ENCODE measurements around the gene CYP21A2.
"Not testable (repeated sequence)": the region's sequence is repeated elsewhere in the genome, so short reads cannot be mapped to it uniquely, and the experiment has no call there.

CYP21A2 gene

GRCh38 chr6:32037598-32038524, at the start of gene CYP21A2:
CYP21A2 (plus strand) TSS chr6:32038415; CDS start chr6:32038423, 8 bp downstream.
- peak; percentile 17 for DNase-seq

DNA sequence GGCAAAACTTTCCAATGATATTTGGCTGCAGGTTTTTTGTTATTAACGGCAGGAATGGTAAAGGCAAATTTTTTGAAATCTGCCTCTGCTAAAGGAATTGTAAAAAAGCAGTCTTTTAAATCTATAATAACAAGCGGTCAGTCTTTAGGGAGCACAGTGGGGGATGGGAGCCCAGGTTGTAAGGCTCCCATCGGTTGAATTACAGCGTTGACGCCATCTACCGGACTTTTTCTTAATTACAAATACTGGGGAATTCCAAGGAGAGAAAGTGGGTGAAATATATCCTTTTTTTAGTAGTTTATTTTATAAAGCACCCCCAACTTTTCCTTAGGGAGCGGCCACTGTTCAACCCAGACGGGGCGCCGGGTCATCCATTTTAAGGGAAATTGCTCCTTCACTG, 48.9 kb upstream of the CYP21A2 start:
- not testable (repeated sequence) for DNase-seq

DNA sequence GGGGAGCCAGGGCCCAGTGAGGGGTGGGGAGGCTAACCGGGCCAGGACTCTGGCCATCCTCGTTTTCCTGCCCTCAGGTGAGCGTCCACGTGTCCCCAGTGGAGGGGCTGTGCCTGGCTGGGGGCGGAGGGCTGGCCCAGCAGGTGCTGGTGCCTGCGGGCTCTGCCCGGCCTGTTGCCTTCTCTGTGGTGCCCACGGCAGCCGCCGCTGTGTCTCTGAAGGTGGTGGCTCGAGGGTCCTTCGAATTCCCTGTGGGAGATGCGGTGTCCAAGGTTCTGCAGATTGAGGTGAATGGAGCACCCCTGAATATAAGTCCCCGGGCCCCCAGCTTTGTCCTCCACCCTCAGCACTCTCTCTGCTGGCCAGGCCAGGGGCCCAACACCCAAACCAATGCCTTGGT, 43.8 kb upstream of the CYP21A2 start:
- DNase-seq = not testable (repeated sequence)

GRCh38 chr6:31996385-31996784, 41.8 kb upstream of the CYP21A2 start:
- not testable (repeated sequence) for DNase-seq

DNA sequence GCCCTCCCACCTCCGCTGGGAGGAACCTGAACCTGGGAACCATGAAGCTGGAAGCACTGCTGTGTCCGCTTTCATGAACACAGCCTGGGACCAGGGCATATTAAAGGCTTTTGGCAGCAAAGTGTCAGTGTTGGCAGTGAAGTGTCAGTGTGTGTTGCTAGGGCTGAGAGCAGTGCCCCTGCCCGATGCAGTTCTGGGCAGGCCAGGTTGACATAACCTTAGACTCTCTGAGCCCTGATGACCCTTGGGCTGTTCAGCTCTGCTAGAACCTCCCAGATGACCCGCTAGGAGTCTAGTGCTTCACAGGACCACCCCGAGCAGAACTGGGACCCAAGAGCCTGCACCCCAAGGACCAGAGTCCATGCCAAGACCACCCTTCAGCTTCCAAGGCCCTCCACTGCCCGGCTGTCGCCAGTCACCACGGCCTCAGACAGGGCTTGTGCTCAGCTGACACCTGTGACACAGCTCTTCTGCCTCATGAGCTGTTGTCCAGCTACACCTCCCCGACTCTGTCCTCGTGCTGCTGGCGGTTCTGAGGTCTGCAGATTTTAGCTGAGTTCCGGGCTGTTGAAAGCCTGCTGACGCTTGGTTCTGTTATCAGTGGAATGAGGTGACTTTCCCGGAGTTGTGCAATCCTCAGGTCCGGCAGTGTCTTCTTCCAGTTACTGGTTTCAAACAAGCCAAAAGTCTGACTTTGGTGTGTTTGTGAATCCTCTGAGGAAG, 35.5 kb upstream of the CYP21A2 start:
- DNase-seq = not testable (repeated sequence)

DNA sequence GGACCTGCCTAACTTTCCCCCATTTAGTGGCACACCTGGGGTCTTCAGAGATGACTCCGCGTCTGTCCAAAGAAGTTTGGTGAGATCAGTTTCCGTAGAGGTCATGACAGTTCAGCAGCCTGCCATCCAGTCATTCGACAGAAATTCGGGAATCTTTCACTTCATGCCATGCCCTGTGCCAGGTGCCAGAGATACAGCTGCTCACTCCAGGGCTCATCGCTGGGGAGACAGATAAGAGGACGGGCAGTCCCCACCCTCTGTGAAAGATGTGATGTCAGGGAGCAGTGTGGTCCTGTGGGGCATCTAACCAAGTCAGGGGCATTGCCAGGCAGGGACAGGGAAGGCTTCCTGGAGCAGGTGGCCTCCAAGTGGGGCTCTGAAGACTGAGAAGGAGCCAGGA, 34.9 kb upstream of the CYP21A2 start:
- not testable (repeated sequence) for DNase-seq

GRCh38 chr6:32004393-32004792, 33.8 kb upstream of the CYP21A2 start:
- not testable (repeated sequence) for DNase-seq

DNA sequence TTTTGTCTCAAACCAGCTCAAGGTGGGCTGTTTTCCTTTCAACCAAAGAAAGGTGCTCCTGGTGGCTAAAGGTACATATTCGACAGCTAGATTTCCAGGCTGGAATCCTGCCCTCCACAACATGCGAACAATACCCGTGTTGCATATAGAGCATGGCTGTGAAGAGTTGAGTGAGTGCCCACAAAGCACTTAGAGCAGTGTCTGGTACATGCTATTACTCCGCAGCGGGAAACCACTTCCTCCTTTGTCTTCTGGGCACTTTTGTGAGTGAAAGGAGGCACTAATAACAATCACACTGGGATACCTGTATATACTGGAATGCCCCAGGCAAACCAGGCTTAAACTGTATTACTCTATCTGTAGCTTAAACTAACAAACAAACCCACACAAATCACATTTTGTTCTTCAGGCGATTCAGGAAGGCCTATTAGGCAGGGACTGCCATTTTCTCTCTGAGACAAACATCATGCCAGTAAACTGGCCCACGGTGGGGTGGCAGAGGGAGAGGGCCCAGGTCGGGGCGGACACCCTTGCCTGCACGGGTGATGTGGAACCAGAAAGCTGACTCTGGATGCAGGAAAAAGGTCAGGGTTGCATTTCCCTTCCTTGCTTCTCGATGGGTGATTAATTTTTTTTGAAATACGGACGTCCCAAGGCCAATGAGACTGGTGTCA, 33.2 kb upstream of the CYP21A2 start:
- DNase-seq = not testable (repeated sequence)

GRCh38 chr6:32005538-32005880, 32.7 kb upstream of the CYP21A2 start:
- not testable (repeated sequence) for DNase-seq

- DNase-seq = not testable (repeated sequence)
These were observed 32.2 kb upstream of the CYP21A2 start for GRCh38 chr6:32005991-32006529.

GRCh38 chr6:32007086-32007485, 31.1 kb upstream of the CYP21A2 start:
- not testable (repeated sequence) for DNase-seq

GRCh38 chr6:32008037-32008436, 30.2 kb upstream of the CYP21A2 start:
- DNase-seq = not testable (repeated sequence)

- not testable (repeated sequence) for DNase-seq
These were observed 29.6 kb upstream of the CYP21A2 start for GRCh38 chr6:32008616-32009015.

DNA sequence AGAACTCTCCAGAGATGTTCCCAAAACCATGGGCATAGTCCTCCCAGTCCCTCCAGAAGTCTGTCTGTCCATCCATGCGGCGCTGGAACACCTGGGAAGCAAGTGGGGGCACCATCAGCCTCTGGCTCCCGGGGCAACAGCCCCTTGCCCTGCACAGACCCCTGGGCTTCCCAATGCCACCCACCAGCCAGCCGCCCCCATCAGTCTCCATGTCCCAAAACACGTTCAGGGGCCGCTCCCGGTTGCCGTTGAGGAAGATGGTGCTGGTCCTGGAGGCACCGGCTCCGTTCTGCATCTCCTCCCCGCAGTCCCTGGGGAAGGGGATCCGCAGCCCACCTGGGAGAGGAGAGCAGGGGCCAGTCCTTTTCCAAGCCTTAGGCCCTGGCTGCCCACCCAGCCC, 28.7 kb upstream of the CYP21A2 start:
- DNase-seq = not testable (repeated sequence)

GRCh38 chr6:32010856-32011530, 27.2 kb upstream of the CYP21A2 start:
- not testable (repeated sequence) for DNase-seq

DNA sequence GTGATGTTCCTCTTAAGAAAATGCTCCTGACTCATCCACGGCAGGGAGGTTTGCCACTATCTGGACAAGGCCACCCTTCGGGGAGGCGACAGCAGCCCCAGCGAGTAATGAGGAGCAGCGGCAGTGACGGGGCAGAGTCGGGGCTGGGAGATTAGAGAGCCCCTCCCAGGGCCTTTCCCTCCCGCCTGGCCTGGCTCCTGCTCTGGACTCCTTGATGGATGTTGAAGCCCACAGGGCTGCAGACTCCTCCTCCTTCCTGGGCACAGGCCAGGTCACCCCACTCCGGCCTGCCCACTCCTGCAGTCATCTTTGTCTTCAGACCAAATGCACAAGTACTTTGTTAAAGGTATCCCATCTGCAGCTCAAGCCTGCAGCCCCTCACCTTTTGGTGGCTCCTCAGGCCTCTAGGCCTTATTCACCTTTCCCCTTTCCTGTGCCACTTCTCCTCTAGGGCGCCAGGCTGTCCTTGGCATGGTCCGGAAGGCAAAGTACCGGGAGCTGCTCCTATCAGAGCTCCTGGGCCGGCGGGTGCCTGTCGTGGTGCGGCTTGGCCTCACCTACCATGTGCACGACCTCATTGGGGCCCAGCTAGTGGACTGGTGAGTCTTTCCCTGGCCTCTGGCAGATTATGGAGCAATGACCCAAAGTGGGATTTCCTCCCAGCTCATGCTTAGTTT, 25.1 kb upstream of the CYP21A2 start:
- not testable (repeated sequence) for DNase-seq

DNA sequence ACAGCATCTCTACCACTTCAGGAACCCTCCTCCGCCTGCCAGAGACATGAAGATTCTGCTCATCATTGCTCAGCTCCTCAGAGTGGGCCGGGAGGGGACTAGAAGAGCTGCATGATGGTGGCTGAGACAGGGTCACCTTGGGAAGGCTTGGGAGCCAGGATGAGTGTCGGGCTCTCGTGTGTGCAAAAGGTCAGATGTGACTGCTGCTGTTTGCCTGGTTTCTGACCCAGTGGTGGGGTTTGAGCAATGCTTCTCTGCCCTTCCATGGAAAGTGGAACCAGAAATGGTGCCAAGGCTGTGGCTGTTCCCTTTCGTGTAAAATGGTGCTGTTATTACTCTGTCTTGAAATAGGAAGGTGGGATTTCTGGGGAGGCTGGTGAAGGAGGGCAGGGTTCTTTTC, 24.5 kb upstream of the CYP21A2 start:
- DNase-seq = not testable (repeated sequence)

- DNase-seq = not testable (repeated sequence)
These were observed 23.7 kb upstream of the CYP21A2 start, which contains the start of gene C4B for GRCh38 chr6:32014547-32014946. C4B (plus strand) TSS chr6:32014795; CDS start chr6:32014846, 51 bp downstream.

- not testable (repeated sequence) for DNase-seq
These were observed 16.1 kb upstream of the CYP21A2 start for GRCh38 chr6:32022100-32022499.

DNA sequence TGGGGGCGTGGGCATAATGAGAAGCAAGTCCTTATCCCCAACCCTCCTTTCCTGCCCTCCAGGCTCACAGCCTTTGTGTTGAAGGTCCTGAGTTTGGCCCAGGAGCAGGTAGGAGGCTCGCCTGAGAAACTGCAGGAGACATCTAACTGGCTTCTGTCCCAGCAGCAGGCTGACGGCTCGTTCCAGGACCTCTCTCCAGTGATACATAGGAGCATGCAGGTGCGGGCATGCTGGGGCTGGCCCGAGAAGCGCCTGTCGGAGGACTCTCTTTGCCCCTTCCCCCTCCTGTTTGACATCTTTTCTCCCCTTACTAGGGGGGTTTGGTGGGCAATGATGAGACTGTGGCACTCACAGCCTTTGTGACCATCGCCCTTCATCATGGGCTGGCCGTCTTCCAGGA, 9.6 kb upstream of the CYP21A2 start:
- not testable (repeated sequence) for DNase-seq

GRCh38 chr6:32029553-32029952, 8.7 kb upstream of the CYP21A2 start:
- DNase-seq = not testable (repeated sequence)

Data from DMS79 (cell line).